Neural cell (in vitro differentiated cells): Measurements from ENCODE around the gene FBXO11.

Experiments
- CTCF ChIP-seq: fragments of 450-650 bp; IDR thresholded peaks from 2 replicates; pipeline ENCODE4 v1.5.1; 2014; ENCODE audit warnings: antibody characterized with exemption, mild to moderate bottlenecking, moderate library complexity; ENCODE audit not compliant: poor library complexity, severe bottlenecking
- MXI1 ChIP-seq: fragments of 450-650 bp; conservative IDR thresholded peaks from 2 replicates; pipeline ENCODE4 v1.6.1; 2014; ENCODE audit warnings: antibody characterized with exemption, mild to moderate bottlenecking; ENCODE audit not compliant: poor library complexity, severe bottlenecking
- POLR2AphosphoS5 ChIP-seq: IDR thresholded peaks from 2 replicates; pipeline ENCODE4 v1.6.1; 2012
- SMC3 ChIP-seq: fragments of 450-650 bp; conservative IDR thresholded peaks from 2 replicates; pipeline ENCODE4 v1.6.1; 2014; ENCODE audit warnings: antibody characterized with exemption, mild to moderate bottlenecking, moderate library complexity; ENCODE audit not compliant: poor library complexity
- TAF1 ChIP-seq: IDR thresholded peaks from 2 replicates; pipeline ENCODE4 v1.6.1; 2012; ENCODE audit warnings: low read depth

- TF ChIP-seq CTCF: no peak
- no peak for TF ChIP-seq MXI1
- no peak for TF ChIP-seq POLR2AphosphoS5
- no peak for TF ChIP-seq TAF1
- TF ChIP-seq SMC3: no peak
These were observed 107.7 kb downstream of the FBXO11 start for GRCh38 chr2:47798631-47799030.
